Left kidney (tissue), 2 donors: ENCODE measurements around the gene CDC45. TPM values are rescaled to one million over a fixed set of nuclear protein-coding genes. Genes with fewer than 3 reads are reported as not detected.
"Not testable (repeated sequence)": the region's sequence is repeated elsewhere in the genome, so short reads cannot be mapped to it uniquely, and the experiment has no call there.

Experiments
- DNase-seq: peaks from one replicate; pipeline ENCODE4 v3.0.0-alpha.2; 2013
- polyA plus RNA-seq: library from polyadenylated mRNA; unstranded; fragments of 120-200 nt; gene quantifications from one replicate; pipeline ENCODE4 v1.2.1, GENCODE V29; 2013; ENCODE audit not compliant: insufficient read length

Gene CDC45
- polyA plus RNA-seq, 1 donor, result 25.2 TPM

- DNase-seq, result no peak
Observed at GRCh38 chr22:19527321-19527721, 47.6 kb downstream of the CDC45 start.

GRCh38 chr22:19527861-19528417 lies 48.2 kb downstream of the CDC45 start:
- DNase-seq, result no peak

- no peak for DNase-seq
Observed at GRCh38 chr22:19529811-19530210, 50.1 kb downstream of the CDC45 start.

GRCh38 chr22:19530751-19531150 lies 51.0 kb downstream of the CDC45 start:
- no peak for DNase-seq

- not testable (repeated sequence) for DNase-seq
Observed at GRCh38 chr22:19531327-19531726, 51.6 kb downstream of the CDC45 start.

GRCh38 chr22:19533049-19533626 lies 53.4 kb downstream of the CDC45 start:
- DNase-seq, result no peak

- no peak for DNase-seq
Observed at GRCh38 chr22:19533857-19534256, 54.1 kb downstream of the CDC45 start.

- no peak for DNase-seq
Observed at GRCh38 chr22:19535001-19535400, 55.3 kb downstream of the CDC45 start.

- DNase-seq, result no peak
Observed at GRCh38 chr22:19536564-19536963, 56.8 kb downstream of the CDC45 start.

- DNase-seq, result no peak
Observed at GRCh38 chr22:19537941-19538488, 58.3 kb downstream of the CDC45 start.

GRCh38 chr22:19540394-19540793 lies 60.7 kb downstream of the CDC45 start:
- DNase-seq, result no peak

- no peak for DNase-seq
Observed at GRCh38 chr22:19543970-19544708, 64.4 kb downstream of the CDC45 start.

GRCh38 chr22:19545935-19546207 lies 66.2 kb downstream of the CDC45 start:
- no peak for DNase-seq

- no peak for DNase-seq
Observed at GRCh38 chr22:19546680-19547079, 67.0 kb downstream of the CDC45 start.

GRCh38 chr22:19547620-19548019 lies 67.9 kb downstream of the CDC45 start:
- DNase-seq, result no peak

- not testable (repeated sequence) for DNase-seq
Observed at GRCh38 chr22:19548427-19548826, 68.7 kb downstream of the CDC45 start.

- no peak for DNase-seq
Observed at GRCh38 chr22:19548964-19549363, 69.2 kb downstream of the CDC45 start.

GRCh38 chr22:19549428-19549827 lies 69.7 kb downstream of the CDC45 start:
- no peak for DNase-seq

- DNase-seq, result no peak
Observed at GRCh38 chr22:19550382-19550781, 70.7 kb downstream of the CDC45 start.

- no peak for DNase-seq
Observed at GRCh38 chr22:19553201-19553600, 73.5 kb downstream of the CDC45 start.

GRCh38 chr22:19554834-19555404 lies 75.2 kb downstream of the CDC45 start:
- DNase-seq, result no peak

GRCh38 chr22:19555651-19556050 lies 75.9 kb downstream of the CDC45 start:
- no peak for DNase-seq

GRCh38 chr22:19556963-19557545 lies 77.3 kb downstream of the CDC45 start:
- no peak for DNase-seq
